Endodermal cell (in vitro differentiated cells): Measurements from ENCODE around the gene RNF123. TPM values are rescaled to one million over a fixed set of nuclear protein-coding genes. Genes with fewer than 3 reads are reported as not detected.

Experiments used
- DNase-seq: peaks from one replicate; pipeline ENCODE4 v3.0.0-alpha.2; 2017
- H3K27ac ChIP-seq: 2 replicates; pipeline ENCODE4 v1.5.1; 2013; ENCODE audit warnings: mild to moderate bottlenecking, low read depth, low read length, moderate library complexity
- H3K27me3 ChIP-seq: 2 replicates; pipeline ENCODE4 v1.6.1; 2013; ENCODE audit warnings: mild to moderate bottlenecking, low read length, moderate library complexity; ENCODE audit not compliant: insufficient read depth, control insufficient read depth, poor library complexity, severe bottlenecking
- H3K36me3 ChIP-seq: 2 replicates; pipeline ENCODE4 v1.7.0; 2013; ENCODE audit warnings: mild to moderate bottlenecking, low read length, moderate library complexity; ENCODE audit not compliant: control insufficient read depth, insufficient read depth
- H3K4me1 ChIP-seq: one replicate; pipeline ENCODE4 v1.7.0; 2013; ENCODE audit warnings: low read length; ENCODE audit not compliant: control insufficient read depth, insufficient read depth
- H3K4me3 ChIP-seq: 2 replicates; pipeline ENCODE4 v1.5.1; 2013; ENCODE audit warnings: mild to moderate bottlenecking, low read length, moderate library complexity
- H3K9ac ChIP-seq: 2 replicates; pipeline ENCODE4 v1.6.1; 2013; ENCODE audit warnings: mild to moderate bottlenecking, low read length, moderate library complexity; ENCODE audit not compliant: poor library complexity, severe bottlenecking; ENCODE audit errors: extremely low read depth
- H3K9me3 ChIP-seq: 2 replicates; pipeline ENCODE4 v1.6.1; 2013; ENCODE audit warnings: mild to moderate bottlenecking, low read length, moderate library complexity; ENCODE audit not compliant: control insufficient read depth
- H3K27ac Mint-ChIP-seq: 2 replicates; pipeline ENCODE4 v1.8.0; 2020; ENCODE audit warnings: mixed read lengths
- H3K27me3 Mint-ChIP-seq: 2 replicates; pipeline ENCODE4 v1.8.0; 2021; ENCODE audit warnings: mild to moderate bottlenecking, mixed read lengths; ENCODE audit not compliant: insufficient read depth
- H3K36me3 Mint-ChIP-seq: 2 replicates; pipeline ENCODE4 v1.8.0; 2020; ENCODE audit warnings: low read depth, mixed read lengths
- H3K4me1 Mint-ChIP-seq: 2 replicates; pipeline ENCODE4 v1.8.0; 2020; ENCODE audit warnings: mixed read lengths
- H3K4me3 Mint-ChIP-seq: 2 replicates; pipeline ENCODE4 v1.8.0; 2020; ENCODE audit warnings: mild to moderate bottlenecking, moderate library complexity, mixed read lengths
- H3K9me3 Mint-ChIP-seq: 2 replicates; pipeline ENCODE4 v1.8.0; 2020; ENCODE audit warnings: mild to moderate bottlenecking, mixed read lengths
- CTCF ChIP-seq: fragments of 200-600 bp; sonication (generic); conservative IDR thresholded peaks from 2 replicates; pipeline ENCODE4 v1.5.0; 2021; ENCODE audit warnings: antibody characterized with exemption, mild to moderate bottlenecking
- WGBS, 2 experiments: methylation state at CpG; one replicate each; pipeline versions ENCODE4 v1.1.5 to v1.1.7; 2013; ENCODE audit warnings: missing lambda C conversion rate in 2 of 2, mixed read lengths in 1 of 2; ENCODE audit not compliant: insufficient coverage in 1 of 2, insufficient read length in 1 of 2; 5-methylcytosine and 5-hydroxymethylcytosine counted together
- total RNA-seq, 2 donors: library from RNA; stranded (reverse); fragmentation: NEBNext Ultra II Directional in 1 of 2; extraction: Animal tissue kit (Norgen Biotek cat#: 25700) in 1 of 2; gene quantifications; 2 replicates in 1 of 2; 3 replicates in 1 of 2; pipeline ENCODE4 v1.2.1, GENCODE V29; 2021

Gene RNF123
- total RNA-seq, 2 donors from 2014 or later = 47.3 to 47.6 TPM

- H3K27me3 Mint-ChIP-seq = no peaks in the 10 kb centered on the region
- no peaks in the 10 kb centered on the region for H3K27me3 ChIP-seq
- no peaks in the 10 kb centered on the region for H3K9me3 ChIP-seq
- no peak overlapping the region for H3K4me3 Mint-ChIP-seq
- peaks cover 66% of the 10 kb centered on the region for H3K36me3 ChIP-seq
- no peak overlapping the region for H3K27ac Mint-ChIP-seq
- TF ChIP-seq CTCF = no peak
- H3K4me1 ChIP-seq = peaks cover 2% of the 10 kb centered on the region
- H3K4me1 Mint-ChIP-seq = peaks cover 3% of the 10 kb centered on the region
- DNase-seq = no peak
- H3K27ac ChIP-seq = no peak overlapping the region
- no peaks in the 10 kb centered on the region for H3K9me3 Mint-ChIP-seq
- H3K36me3 Mint-ChIP-seq = peaks cover 44% of the 10 kb centered on the region
- 96% methylated on average over 13 to 15 of the region's 15 CpGs for WGBS, 2 experiments
- no peak overlapping the region for H3K9ac ChIP-seq
- H3K4me3 ChIP-seq = no peak overlapping the region
Measured at GRCh38 chr3:49727924-49728361, 38.6 kb downstream of the RNF123 start.

- no peak for TF ChIP-seq CTCF
- Mint-ChIP-seq H3K4me1 (no peaks in the 10 kb centered on the region), H3K4me3 (no peak overlapping the region), H3K9me3 (no peaks in the 10 kb centered on the region), H3K27ac (no peak overlapping the region), H3K36me3 (peaks cover 61% of the 10 kb centered on the region), H3K27me3 (no peaks in the 10 kb centered on the region)
- H3K36me3 ChIP-seq = peaks cover 79% of the 10 kb centered on the region
- no peaks in the 10 kb centered on the region for H3K27me3 ChIP-seq
- WGBS, 2 experiments = 96 to 98% methylated on average over 4 of the region's 4 CpGs
- no peaks in the 10 kb centered on the region for H3K9me3 ChIP-seq
- no peak for DNase-seq
- no peak overlapping the region for H3K4me3 ChIP-seq
- H3K9ac ChIP-seq = no peak overlapping the region
- no peak overlapping the region for H3K27ac ChIP-seq
- H3K4me1 ChIP-seq = no peaks in the 10 kb centered on the region
Measured at GRCh38 chr3:49729966-49730609, 40.7 kb downstream of the RNF123 start.

- Histone ChIP-seq H3K27ac (no peak overlapping the region), H3K9me3 (no peaks in the 10 kb centered on the region), H3K27me3 (no peaks in the 10 kb centered on the region), H3K4me1 (no peaks in the 10 kb centered on the region), H3K9ac (no peak overlapping the region), H3K4me3 (no peak overlapping the region), H3K36me3 (peaks cover 80% of the 10 kb centered on the region)
- no peaks in the 10 kb centered on the region for H3K27me3 Mint-ChIP-seq
- no peak overlapping the region for H3K4me3 Mint-ChIP-seq
- 91 to 92% methylated on average over 9 to 11 of the region's 11 CpGs for WGBS, 2 experiments
- peaks cover 74% of the 10 kb centered on the region for H3K36me3 Mint-ChIP-seq
- TF ChIP-seq CTCF = no peak
- H3K27ac Mint-ChIP-seq = no peak overlapping the region
- H3K9me3 Mint-ChIP-seq = no peaks in the 10 kb centered on the region
- DNase-seq = no peak
- no peaks in the 10 kb centered on the region for H3K4me1 Mint-ChIP-seq
Measured at GRCh38 chr3:49732597-49732996, 43.2 kb downstream of the RNF123 start.
